ENCODE data around the gene PRRG4. TPM values are rescaled to one million over a fixed set of nuclear protein-coding genes. Genes with fewer than 3 reads are reported as not detected.

Gene PRRG4
- total and polyA plus RNA-seq, 2 experiments from 2014 or later = 1.6 to 1.9 TPM

GRCh38 chr11:32874132-32874531 lies 44.4 kb downstream of the PRRG4 start (continued):
- no peak for TF ChIP-seq ZNF462 (CRISPR knock-in tag; IDR thresholded peaks at IDR 0.05)
- TF ChIP-seq STAT1 (IDR thresholded peaks at IDR 0.05; ENCODE audit: unreplicated experiment) = no peak
- no peak for TF ChIP-seq EZH2phosphoT487 (IDR thresholded peaks at IDR 0.05; ENCODE audit: unreplicated experiment)

- Histone ChIP-seq H3F3A (replicated peaks; ENCODE audit: low read depth) (no peaks in the 10 kb centered on the region), H4K20me1 (replicated peaks; ENCODE audit: insufficient read depth) (no peaks in the 10 kb centered on the region), H3K4me2 (no peak overlapping the region), H3K4me1 (ENCODE audit: insufficient read depth) (peaks cover 12% of the 10 kb centered on the region), H3K4me3 (no peak overlapping the region), H3K79me2 (replicated peaks; ENCODE audit: insufficient read depth) (no peaks in the 10 kb centered on the region), H3K36me3 (ENCODE audit: insufficient read depth) (no peaks in the 10 kb centered on the region), H2AFZ (no peak overlapping the region), H3K27ac (ENCODE audit: low read depth) (no peak overlapping the region), H3K9me2 (ENCODE audit: insufficient read depth) (no peaks in the 10 kb centered on the region), H3K27me3 (ENCODE audit: insufficient read depth) (no peaks in the 10 kb centered on the region)
- ATAC-seq (no peak), DNase-seq (ENCODE audit: low spot score) (no peak)
- Mint-ChIP-seq H3K4me3 (no peak overlapping the region), H3K27ac (no peak overlapping the region), H3K36me3 (ENCODE audit: low read depth) (peaks cover 4% of the 10 kb centered on the region; the same call in 2 of the 3 replicates), H3K9me3 (peaks cover 8% of the 10 kb centered on the region; the same call in 2 of the 3 replicates), H3K4me1 (peaks cover 13% of the 10 kb centered on the region), H3K27me3 (ENCODE audit: insufficient read depth, low read depth, poor library complexity) (peaks cover 3% of the 10 kb centered on the region)
- TF ChIP-seq ZNF462 (CRISPR knock-in tag; IDR thresholded peaks at IDR 0.05) (no peak), ZNF331 (CRISPR knock-in tag; IDR thresholded peaks at IDR 0.05; ENCODE audit: low read depth) (no peak), NANOG (IDR thresholded peaks at IDR 0.05; ENCODE audit: borderline replicate concordance) (no peak), EZH2phosphoT487 (IDR thresholded peaks at IDR 0.05; ENCODE audit: unreplicated experiment) (no peak), REST (IDR thresholded peaks at IDR 0.05; ENCODE audit: unreplicated experiment) (no peak)
These were observed 51.6 kb downstream of the PRRG4 start for GRCh38 chr11:32881286-32881685.
